Measurements from ENCODE around the gene DDX27.
"Not testable (repeated sequence)": the region's sequence is repeated elsewhere in the genome, so short reads cannot be mapped to it uniquely, and the experiment has no call there.

The DDX27 gene

GRCh38 chr20:49219091-49219923, at the start of gene DDX27:
DDX27 (plus strand) TSS chr20:49219416; CDS start chr20:49219449, 33 bp downstream.
- peak; percentile 96 for DNase-seq

- no peak for DNase-seq
Measured at GRCh38 chr20:49169547-49169946, 49.7 kb upstream of the DDX27 start.

- no peak for DNase-seq
Measured at GRCh38 chr20:49170714-49171113, 48.5 kb upstream of the DDX27 start.

GRCh38 chr20:49171909-49172308, 47.3 kb upstream of the DDX27 start:
- no peak for DNase-seq

- no peak for DNase-seq
Measured at GRCh38 chr20:49172413-49172812, 46.8 kb upstream of the DDX27 start.

- DNase-seq = no peak
Measured at GRCh38 chr20:49174183-49174582, 45.0 kb upstream of the DDX27 start.

GRCh38 chr20:49179368-49180277, 39.6 kb upstream of the DDX27 start:
- DNase-seq = no peak

GRCh38 chr20:49181265-49181877, 37.8 kb upstream of the DDX27 start:
- DNase-seq = no peak

- no peak for DNase-seq
Measured at GRCh38 chr20:49183444-49183843, 35.8 kb upstream of the DDX27 start.

GRCh38 chr20:49184084-49184501, 35.1 kb upstream of the DDX27 start:
- not testable (repeated sequence) for DNase-seq

- DNase-seq = no peak
Measured at GRCh38 chr20:49184691-49185070, 34.5 kb upstream of the DDX27 start.

GRCh38 chr20:49185071-49185761, 34.0 kb upstream of the DDX27 start:
- no peak for DNase-seq

- DNase-seq = no peak
Measured at GRCh38 chr20:49186535-49187329, 32.5 kb upstream of the DDX27 start.

GRCh38 chr20:49187330-49187850, 31.8 kb upstream of the DDX27 start:
- peak; percentile 67 for DNase-seq

- peak; percentile 93 for DNase-seq
Measured at GRCh38 chr20:49187851-49188641, 31.2 kb upstream of the DDX27 start, which contains the start of gene STAU1. STAU1 (minus strand) TSS chr20:49188334; CDS start chr20:49166201, 22,133 bp downstream.

GRCh38 chr20:49192944-49193518, 26.2 kb upstream of the DDX27 start:
- not testable (repeated sequence) for DNase-seq

- DNase-seq = no peak
Measured at GRCh38 chr20:49199729-49200293, 19.4 kb upstream of the DDX27 start.

GRCh38 chr20:49203011-49203410, 16.2 kb upstream of the DDX27 start:
- no peak for DNase-seq

- no peak for DNase-seq
Measured at GRCh38 chr20:49203746-49204145, 15.5 kb upstream of the DDX27 start.

- DNase-seq = no peak
Measured at GRCh38 chr20:49207076-49207475, 12.1 kb upstream of the DDX27 start.

Data from retina (tissue), 1 donor.